CD14-positive monocyte (primary cell): ENCODE measurements around the gene OLIG3. TPM values are rescaled to one million over a fixed set of nuclear protein-coding genes. Genes with fewer than 3 reads are reported as not detected.

Experiments
- DNase-seq, 3 donors: peaks; one replicate each; pipeline ENCODE4 v3.0.0-alpha.2; 2011 to 2022
- H2AFZ ChIP-seq: 2 replicates; pipeline ENCODE4 v1.6.0; 2012; ENCODE audit warnings: mild to moderate bottlenecking, low read depth, low read length, inconsistent platforms; ENCODE audit not compliant: insufficient read depth, poor library complexity, severe bottlenecking
- H3K27ac ChIP-seq, 2 donors: 1 replicate in 1 of 2; 2 replicates in 1 of 2; pipeline ENCODE4 v1.5.1; 2012 to 2013; ENCODE audit warnings: low read length in 2 of 2, control low read depth in 1 of 2, inconsistent platforms in 1 of 2, low read depth in 1 of 2, mild to moderate bottlenecking in 1 of 2
- H3K27me3 ChIP-seq, 2 donors: one replicate each; pipeline versions ENCODE4 v1.6.0 to v1.6.1; 2011 to 2013; ENCODE audit warnings: low read length in 2 of 2; ENCODE audit not compliant: control insufficient read depth in 2 of 2, insufficient read depth in 2 of 2
- H3K36me3 ChIP-seq, 2 donors: replicated peaks in 1 of 2; 1 replicate in 1 of 2; 2 replicates in 1 of 2; pipeline versions ENCODE4 v1.5.1 to v1.6.1; 2012 to 2013; ENCODE audit warnings: low read length in 2 of 2, control low read depth in 1 of 2, inconsistent platforms in 1 of 2, mild to moderate bottlenecking in 1 of 2; ENCODE audit not compliant: insufficient read depth in 2 of 2, control insufficient read depth in 1 of 2
- H3K4me1 ChIP-seq, 2 donors: 1 replicate in 1 of 2; 2 replicates in 1 of 2; pipeline versions ENCODE4 v1.5.1 to v1.6.1; 2012 to 2013; ENCODE audit warnings: low read length in 2 of 2, control low read depth in 1 of 2, inconsistent platforms in 1 of 2, mild to moderate bottlenecking in 1 of 2, moderate library complexity in 1 of 2; ENCODE audit not compliant: insufficient read depth in 2 of 2, control insufficient read depth in 1 of 2
- H3K4me2 ChIP-seq: replicated peaks from 2 replicates; pipeline ENCODE3; 2012; ENCODE audit warnings: low read length, moderate library complexity, mild to moderate bottlenecking; ENCODE audit not compliant: poor library complexity, severe bottlenecking; ENCODE audit errors: extremely low read depth
- H3K4me3 ChIP-seq, 3 experiments: fragments of 200-600 bp in 1 of 3; sonication (generic) in 1 of 3; replicated peaks in 1 of 3; 1 replicate in 2 of 3; 2 replicates in 1 of 3; pipeline ENCODE4 v1.5.1; 2011 to 2013; ENCODE audit warnings: low read length in 3 of 3, mild to moderate bottlenecking in 3 of 3, control low read depth in 2 of 3, low read depth in 2 of 3, inconsistent platforms in 1 of 3, moderate library complexity in 1 of 3
- H3K79me2 ChIP-seq: 2 replicates; pipeline ENCODE4 v1.6.0; 2012; ENCODE audit warnings: mild to moderate bottlenecking, control low read depth, inconsistent platforms, low read length, moderate library complexity; ENCODE audit not compliant: insufficient read depth
- H3K9ac ChIP-seq: 2 replicates; pipeline ENCODE4 v1.6.0; 2017; ENCODE audit warnings: low read length, mild to moderate bottlenecking; ENCODE audit not compliant: insufficient read depth, poor library complexity, severe bottlenecking
- H3K9me3 ChIP-seq, 2 donors: replicated peaks in 1 of 2; 1 replicate in 1 of 2; 2 replicates in 1 of 2; pipeline versions ENCODE4 v1.5.1 to v1.6.1; 2012 to 2013; ENCODE audit warnings: low read length in 2 of 2, control low read depth in 1 of 2; ENCODE audit not compliant: control insufficient read depth in 1 of 2, insufficient read depth in 1 of 2
- H4K20me1 ChIP-seq: 2 replicates; pipeline ENCODE4 v1.6.0; 2012; ENCODE audit warnings: mild to moderate bottlenecking, low read length, control low read depth, moderate library complexity; ENCODE audit not compliant: insufficient read depth
- H3K27ac Mint-ChIP-seq, 7 donors: one replicate each; pipeline ENCODE4 v1.8.0; 2020; ENCODE audit warnings: mild to moderate bottlenecking in 7 of 7, mixed read lengths in 7 of 7, moderate library complexity in 6 of 7, inconsistent platforms in 2 of 7
- H3K27me3 Mint-ChIP-seq, 3 donors: one replicate each; pipeline ENCODE4 v1.8.0; 2021 to 2022; ENCODE audit warnings: low read depth in 3 of 3, mild to moderate bottlenecking in 3 of 3, mixed read lengths in 3 of 3, moderate library complexity in 3 of 3, inconsistent platforms in 1 of 3
- H3K36me3 Mint-ChIP-seq, 2 donors: one replicate each; pipeline ENCODE4 v1.8.0; 2020; ENCODE audit warnings: mixed read lengths in 2 of 2, inconsistent platforms in 1 of 2, mild to moderate bottlenecking in 1 of 2
- H3K4me1 Mint-ChIP-seq: one replicate; pipeline ENCODE4 v1.8.0; 2020; ENCODE audit warnings: mild to moderate bottlenecking, mixed read lengths
- H3K4me3 Mint-ChIP-seq, 2 donors: one replicate each; pipeline ENCODE4 v1.8.0; 2020; ENCODE audit warnings: mild to moderate bottlenecking in 2 of 2, mixed read lengths in 2 of 2, moderate library complexity in 1 of 2
- H3K9me3 Mint-ChIP-seq, 7 donors: one replicate each; pipeline ENCODE4 v1.8.0; 2020 to 2022; ENCODE audit warnings: mixed read lengths in 7 of 7, mild to moderate bottlenecking in 6 of 7, moderate library complexity in 6 of 7, inconsistent platforms in 2 of 7
- WGBS: methylation state at CpG from one replicate; pipeline ENCODE4 v1.1.5; 2013; ENCODE audit warnings: missing lambda C conversion rate; ENCODE audit not compliant: insufficient coverage; 5-methylcytosine and 5-hydroxymethylcytosine counted together
- intact Hi-C, 2 donors: fragments of 100-400 bp; cut with micrococcal nuclease; formaldehyde crosslinking; loops; one replicate each; pipeline versions ENCODE4 v1.15.0 to v1.15.1; 2023
- polyA plus RNA-seq, 3 donors: library from polyadenylated mRNA; depleted of rRNA in 1 of 3; unstranded in 2 of 3; stranded (reverse) in 1 of 3; fragments of 300-500 nt in 2 of 3; fragments of >200 nt in 1 of 3; fragmentation: Illumina TruSeq in 2 of 3; gene quantifications; 1 replicate in 2 of 3; 2 replicates in 1 of 3; pipeline ENCODE4 v1.2.3, GENCODE V29; 2012 to 2021
- TF ChIP-seq, protein P1 (sequence below): fragments of 200-600 bp; IDR thresholded peaks from one replicate; pipeline ENCODE4 v1.8.0; 2022; ENCODE audit warnings: antibody characterized with exemption, mild to moderate bottlenecking

The OLIG3 gene
- polyA plus RNA-seq, 3 donors, result not detected

GRCh38 chr6:137497721-137498463 is 3.7 kb upstream of the OLIG3 start:
- Histone ChIP-seq H4K20me1 (no peaks in the 10 kb centered on the region), H3K27me3 (peaks cover 91 to 99% of the 10 kb centered on the region in 2 donors), H3K4me2 (no peak overlapping the region), H3K9ac (no peak overlapping the region), H3K27ac (no peak overlapping the region), H3K9me3 (peaks cover 0 to 36% of the 10 kb centered on the region in 2 donors), H3K4me1 (peaks cover 0 to 7% of the 10 kb centered on the region in 2 donors), H3K4me3 (no peak overlapping the region), H3K79me2 (no peaks in the 10 kb centered on the region), H2AFZ (no peak overlapping the region), H3K36me3 (no peaks in the 10 kb centered on the region)
- Mint-ChIP-seq H3K4me3 (peak overlapping the region in 1 of 2 donors; percentile 78), H3K27me3 (peaks cover 74 to 92% (median 84%) of the 10 kb centered on the region in 3 donors), H3K27ac (no peak overlapping the region), H3K4me1 (peaks cover 33% of the 10 kb centered on the region), H3K9me3 (peaks cover 0 to 38% (median 6%) of the 10 kb centered on the region in 7 donors), H3K36me3 (peaks cover 0 to 5% of the 10 kb centered on the region in 2 donors)
- intact Hi-C loops, result no loop called here
- WGBS, result 3% methylated on average over 59 of the region's 60 CpGs
- TF ChIP-seq, protein P1, sequence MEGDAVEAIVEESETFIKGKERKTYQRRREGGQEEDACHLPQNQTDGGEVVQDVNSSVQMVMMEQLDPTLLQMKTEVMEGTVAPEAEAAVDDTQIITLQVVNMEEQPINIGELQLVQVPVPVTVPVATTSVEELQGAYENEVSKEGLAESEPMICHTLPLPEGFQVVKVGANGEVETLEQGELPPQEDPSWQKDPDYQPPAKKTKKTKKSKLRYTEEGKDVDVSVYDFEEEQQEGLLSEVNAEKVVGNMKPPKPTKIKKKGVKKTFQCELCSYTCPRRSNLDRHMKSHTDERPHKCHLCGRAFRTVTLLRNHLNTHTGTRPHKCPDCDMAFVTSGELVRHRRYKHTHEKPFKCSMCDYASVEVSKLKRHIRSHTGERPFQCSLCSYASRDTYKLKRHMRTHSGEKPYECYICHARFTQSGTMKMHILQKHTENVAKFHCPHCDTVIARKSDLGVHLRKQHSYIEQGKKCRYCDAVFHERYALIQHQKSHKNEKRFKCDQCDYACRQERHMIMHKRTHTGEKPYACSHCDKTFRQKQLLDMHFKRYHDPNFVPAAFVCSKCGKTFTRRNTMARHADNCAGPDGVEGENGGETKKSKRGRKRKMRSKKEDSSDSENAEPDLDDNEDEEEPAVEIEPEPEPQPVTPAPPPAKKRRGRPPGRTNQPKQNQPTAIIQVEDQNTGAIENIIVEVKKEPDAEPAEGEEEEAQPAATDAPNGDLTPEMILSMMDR, result no peak
- no peak for DNase-seq

DNA sequence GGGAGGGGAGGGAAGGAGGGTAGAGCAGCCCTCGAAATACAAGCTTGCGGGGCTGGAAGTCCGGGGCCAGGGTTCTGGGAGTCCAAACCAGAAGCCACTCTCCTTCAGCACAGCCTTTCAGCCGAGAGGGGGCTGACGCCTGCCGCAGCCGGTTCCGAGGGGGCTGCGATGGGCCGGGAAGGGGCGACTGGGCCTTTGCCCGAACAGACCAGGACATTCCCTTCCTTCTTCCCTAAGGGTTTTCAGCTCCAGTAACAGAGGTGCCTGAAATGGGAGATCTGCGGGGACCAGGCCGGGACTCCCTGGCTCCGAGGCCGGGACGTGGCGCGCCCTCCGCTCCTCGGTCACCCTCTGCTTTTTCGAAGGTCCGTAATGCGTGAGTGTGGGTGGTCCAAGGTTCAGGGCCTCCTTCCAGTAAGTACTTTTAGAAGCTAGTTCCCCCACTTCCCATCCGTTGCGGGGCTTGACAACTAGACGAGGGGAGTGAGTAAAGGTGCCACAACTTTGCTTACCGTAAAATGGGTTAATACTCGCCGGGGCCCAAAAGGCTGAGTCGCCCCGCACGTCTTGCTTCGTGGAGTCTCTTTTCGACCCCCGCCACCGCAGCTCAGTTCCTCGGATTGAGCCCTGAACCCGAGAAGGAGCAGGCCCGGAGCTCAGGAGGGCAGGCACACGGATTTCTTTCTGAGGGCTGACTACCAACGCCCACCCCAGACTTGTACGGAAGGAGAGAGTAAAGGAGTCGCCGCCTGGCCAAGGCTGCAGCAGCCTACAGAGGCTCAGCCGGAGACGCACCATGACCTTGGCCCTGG is 2.9 kb upstream of the OLIG3 start:
- Histone ChIP-seq H3K27me3 (peaks cover 91 to 100% of the 10 kb centered on the region in 2 donors), H3K36me3 (no peaks in the 10 kb centered on the region), H3K9ac (no peak overlapping the region), H3K4me1 (peaks cover 0 to 9% of the 10 kb centered on the region in 2 donors), H2AFZ (no peak overlapping the region), H4K20me1 (no peaks in the 10 kb centered on the region), H3K4me3 (no peak overlapping the region), H3K9me3 (peaks cover 0 to 42% of the 10 kb centered on the region in 2 donors), H3K4me2 (no peak overlapping the region), H3K27ac (no peak overlapping the region), H3K79me2 (no peaks in the 10 kb centered on the region)
- peaks cover 35% of the 10 kb centered on the region for H3K4me1 Mint-ChIP-seq
- peaks cover 0 to 5% of the 10 kb centered on the region in 2 donors for H3K36me3 Mint-ChIP-seq
- no peak overlapping the region for H3K27ac Mint-ChIP-seq
- peaks cover 0 to 38% (median 8%) of the 10 kb centered on the region in 7 donors for H3K9me3 Mint-ChIP-seq
- TF ChIP-seq, protein P1, result no peak
- H3K27me3 Mint-ChIP-seq, result peaks cover 82 to 94% (median 86%) of the 10 kb centered on the region in 3 donors
- WGBS, result 6% methylated on average over 32 of the region's 47 CpGs
- DNase-seq, result no peak
- intact Hi-C loops, result no loop called here
- peak overlapping the region in 1 of 2 donors; percentile 82 for H3K4me3 Mint-ChIP-seq
